ENCODE results near the gene PLXDC1.

The PLXDC1 gene

GRCh38 chr17:39145143-39145542, 6.3 kb downstream of the PLXDC1 start (continued):
- TF ChIP-seq, protein P1, sequence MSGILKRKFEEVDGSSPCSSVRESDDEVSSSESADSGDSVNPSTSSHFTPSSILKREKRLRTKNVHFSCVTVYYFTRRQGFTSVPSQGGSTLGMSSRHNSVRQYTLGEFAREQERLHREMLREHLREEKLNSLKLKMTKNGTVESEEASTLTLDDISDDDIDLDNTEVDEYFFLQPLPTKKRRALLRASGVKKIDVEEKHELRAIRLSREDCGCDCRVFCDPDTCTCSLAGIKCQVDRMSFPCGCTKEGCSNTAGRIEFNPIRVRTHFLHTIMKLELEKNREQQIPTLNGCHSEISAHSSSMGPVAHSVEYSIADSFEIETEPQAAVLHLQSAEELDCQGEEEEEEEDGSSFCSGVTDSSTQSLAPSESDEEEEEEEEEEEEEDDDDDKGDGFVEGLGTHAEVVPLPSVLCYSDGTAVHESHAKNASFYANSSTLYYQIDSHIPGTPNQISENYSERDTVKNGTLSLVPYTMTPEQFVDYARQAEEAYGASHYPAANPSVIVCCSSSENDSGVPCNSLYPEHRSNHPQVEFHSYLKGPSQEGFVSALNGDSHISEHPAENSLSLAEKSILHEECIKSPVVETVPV (CRISPR knock-in tag; IDR thresholded peaks at IDR 0.05), result no peak
- no peak for TF ChIP-seq ZNF8 (CRISPR knock-in tag; IDR thresholded peaks at IDR 0.05)
- no peak for TF ChIP-seq ZNF70 (CRISPR knock-in tag; IDR thresholded peaks at IDR 0.05)
- no peak for TF ChIP-seq ZFP3 (CRISPR knock-in tag; IDR thresholded peaks at IDR 0.05)
- no peak for TF ChIP-seq BACH2 (CRISPR knock-in tag; IDR thresholded peaks at IDR 0.05; ENCODE audit: borderline replicate concordance)
- no peak for TF ChIP-seq GLIS3 (CRISPR knock-in tag; IDR thresholded peaks at IDR 0.05)

DNA sequence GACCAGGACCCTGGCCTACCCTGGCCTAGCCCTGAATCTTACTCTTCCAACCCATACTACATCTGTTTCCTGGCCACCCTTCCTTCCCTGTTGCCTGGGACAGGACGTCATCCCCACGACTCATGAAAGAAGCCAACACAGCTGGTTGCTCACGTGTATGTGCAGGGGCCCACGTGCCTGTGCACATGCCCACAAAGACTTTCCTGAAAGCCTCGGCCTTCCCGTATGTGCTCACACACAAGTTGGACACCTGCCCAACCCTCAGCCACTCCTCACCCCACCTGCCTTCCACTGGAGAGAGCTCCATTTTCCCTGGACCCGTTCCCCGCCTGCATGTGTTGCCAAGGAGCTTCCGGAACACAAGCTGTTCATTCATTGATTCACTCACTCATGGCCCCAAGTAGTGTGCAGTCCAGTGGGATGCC, 7.0 kb downstream of the PLXDC1 start:
- no peak for ATAC-seq
- TF ChIP-seq ZC3H10 (CRISPR knock-in tag; IDR thresholded peaks at IDR 0.05) (no peak), OSR1 (CRISPR knock-in tag; IDR thresholded peaks at IDR 0.05) (no peak), ZFP3 (CRISPR knock-in tag; IDR thresholded peaks at IDR 0.05) (no peak), ZNF565 (CRISPR knock-in tag; conservative IDR thresholded peaks at IDR 0.05; ENCODE audit: low read depth) (no peak), ISL1 (CRISPR knock-in tag; IDR thresholded peaks at IDR 0.05) (no peak), CSDC2 (CRISPR knock-in tag; IDR thresholded peaks at IDR 0.05) (no peak), POU6F1 (CRISPR knock-in tag; IDR thresholded peaks at IDR 0.05; ENCODE audit: borderline replicate concordance, low read depth) (no peak), ZNF8 (CRISPR knock-in tag; IDR thresholded peaks at IDR 0.05) (no peak), ARNTL (CRISPR knock-in tag; IDR thresholded peaks at IDR 0.05; ENCODE audit: borderline replicate concordance, low read depth) (no peak), ZFP30 (CRISPR knock-in tag; IDR thresholded peaks at IDR 0.05) (no peak), TCF4 (CRISPR knock-in tag; IDR thresholded peaks at IDR 0.05; ENCODE audit: borderline replicate concordance) (no peak), BACH2 (CRISPR knock-in tag; IDR thresholded peaks at IDR 0.05; ENCODE audit: borderline replicate concordance) (no peak), RARB (CRISPR knock-in tag; IDR thresholded peaks at IDR 0.05) (no peak), ESRRG (CRISPR knock-in tag; IDR thresholded peaks at IDR 0.05) (no peak), SNAI2 (CRISPR knock-in tag; IDR thresholded peaks at IDR 0.05) (no peak)
- TF ChIP-seq, protein P1 (CRISPR knock-in tag; IDR thresholded peaks at IDR 0.05), result no peak
- TF ChIP-seq, protein P2, sequence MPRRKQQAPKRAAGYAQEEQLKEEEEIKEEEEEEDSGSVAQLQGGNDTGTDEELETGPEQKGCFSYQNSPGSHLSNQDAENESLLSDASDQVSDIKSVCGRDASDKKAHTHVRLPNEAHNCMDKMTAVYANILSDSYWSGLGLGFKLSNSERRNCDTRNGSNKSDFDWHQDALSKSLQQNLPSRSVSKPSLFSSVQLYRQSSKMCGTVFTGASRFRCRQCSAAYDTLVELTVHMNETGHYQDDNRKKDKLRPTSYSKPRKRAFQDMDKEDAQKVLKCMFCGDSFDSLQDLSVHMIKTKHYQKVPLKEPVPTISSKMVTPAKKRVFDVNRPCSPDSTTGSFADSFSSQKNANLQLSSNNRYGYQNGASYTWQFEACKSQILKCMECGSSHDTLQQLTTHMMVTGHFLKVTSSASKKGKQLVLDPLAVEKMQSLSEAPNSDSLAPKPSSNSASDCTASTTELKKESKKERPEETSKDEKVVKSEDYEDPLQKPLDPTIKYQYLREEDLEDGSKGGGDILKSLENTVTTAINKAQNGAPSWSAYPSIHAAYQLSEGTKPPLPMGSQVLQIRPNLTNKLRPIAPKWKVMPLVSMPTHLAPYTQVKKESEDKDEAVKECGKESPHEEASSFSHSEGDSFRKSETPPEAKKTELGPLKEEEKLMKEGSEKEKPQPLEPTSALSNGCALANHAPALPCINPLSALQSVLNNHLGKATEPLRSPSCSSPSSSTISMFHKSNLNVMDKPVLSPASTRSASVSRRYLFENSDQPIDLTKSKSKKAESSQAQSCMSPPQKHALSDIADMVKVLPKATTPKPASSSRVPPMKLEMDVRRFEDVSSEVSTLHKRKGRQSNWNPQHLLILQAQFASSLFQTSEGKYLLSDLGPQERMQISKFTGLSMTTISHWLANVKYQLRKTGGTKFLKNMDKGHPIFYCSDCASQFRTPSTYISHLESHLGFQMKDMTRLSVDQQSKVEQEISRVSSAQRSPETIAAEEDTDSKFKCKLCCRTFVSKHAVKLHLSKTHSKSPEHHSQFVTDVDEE (CRISPR knock-in tag; IDR thresholded peaks at IDR 0.05), result no peak
- TF ChIP-seq, protein P3, sequence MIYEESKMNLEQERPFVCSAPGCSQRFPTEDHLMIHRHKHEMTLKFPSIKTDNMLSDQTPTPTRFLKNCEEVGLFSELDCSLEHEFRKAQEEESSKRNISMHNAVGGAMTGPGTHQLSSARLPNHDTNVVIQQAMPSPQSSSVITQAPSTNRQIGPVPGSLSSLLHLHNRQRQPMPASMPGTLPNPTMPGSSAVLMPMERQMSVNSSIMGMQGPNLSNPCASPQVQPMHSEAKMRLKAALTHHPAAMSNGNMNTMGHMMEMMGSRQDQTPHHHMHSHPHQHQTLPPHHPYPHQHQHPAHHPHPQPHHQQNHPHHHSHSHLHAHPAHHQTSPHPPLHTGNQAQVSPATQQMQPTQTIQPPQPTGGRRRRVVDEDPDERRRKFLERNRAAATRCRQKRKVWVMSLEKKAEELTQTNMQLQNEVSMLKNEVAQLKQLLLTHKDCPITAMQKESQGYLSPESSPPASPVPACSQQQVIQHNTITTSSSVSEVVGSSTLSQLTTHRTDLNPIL (CRISPR knock-in tag; IDR thresholded peaks at IDR 0.05; ENCODE audit: low read depth), result no peak

- no peak for TF ChIP-seq ZFP3 (CRISPR knock-in tag; IDR thresholded peaks at IDR 0.05)
- TF ChIP-seq, protein P2 (CRISPR knock-in tag; IDR thresholded peaks at IDR 0.05), result no peak
- no peak for TF ChIP-seq PPARA (CRISPR knock-in tag; IDR thresholded peaks at IDR 0.05; ENCODE audit: borderline replicate concordance)
- no peak for TF ChIP-seq ESRRG (CRISPR knock-in tag; IDR thresholded peaks at IDR 0.05)
- ATAC-seq, result no peak
These were observed 7.8 kb downstream of the PLXDC1 start for GRCh38 chr17:39143552-39144093.

Data from SK-N-SH treated with all-trans-retinoic acid at 6 μM for 48 hours (cell line).